ENCODE measurements around the gene EPHX1.

The EPHX1 gene

GRCh38 chr1:225862581-225862950 lies 52.6 kb downstream of the EPHX1 start:
- DNase-seq, result no peak
- Mint-ChIP-seq H3K36me3 (peaks cover 79% of the 10 kb centered on the region), H3K27me3 (no peaks in the 10 kb centered on the region), H3K4me1 (peaks cover 30% of the 10 kb centered on the region), H3K9me3 (no peaks in the 10 kb centered on the region), H3K4me3 (no peak overlapping the region), H3K27ac (no peak overlapping the region)
- CTCF ChIA-PET, result no interaction called here

- DNase-seq, result no peak
- Mint-ChIP-seq H3K27me3 (no peaks in the 10 kb centered on the region), H3K27ac (no peak overlapping the region), H3K9me3 (no peaks in the 10 kb centered on the region), H3K4me3 (no peak overlapping the region), H3K36me3 (peaks cover 79% of the 10 kb centered on the region), H3K4me1 (peaks cover 36% of the 10 kb centered on the region)
- CTCF ChIA-PET, result no interaction called here
Observed at GRCh38 chr1:225863167-225863566, 53.2 kb downstream of the EPHX1 start.

GRCh38 chr1:225865514-225865913 lies 55.6 kb downstream of the EPHX1 start:
- no peak overlapping the region for H3K4me3 Mint-ChIP-seq
- peaks cover 41% of the 10 kb centered on the region for H3K4me1 Mint-ChIP-seq

GRCh38 chr1:225866061-225866837 lies 56.3 kb downstream of the EPHX1 start:
- CTCF ChIA-PET, result interaction anchor here (0.6 to 1.5 kb wide), 7 partner anchors 11 to 1735 kb away, joined by 3 to 6 read pairs (median 3); partner anchors contain the start of gene TMEM63A
- Mint-ChIP-seq H3K36me3 (peaks cover 74% of the 10 kb centered on the region), H3K4me3 (peak overlapping the region; percentile 31)

More at GRCh38 chr1:225865514-225865913, 55.6 kb downstream of the EPHX1 start:
- Mint-ChIP-seq H3K27ac (peak overlapping the region; percentile 81), H3K36me3 (peaks cover 73% of the 10 kb centered on the region), H3K9me3 (no peaks in the 10 kb centered on the region), H3K27me3 (no peaks in the 10 kb centered on the region)
- DNase-seq, result peak; percentile 30
- CTCF ChIA-PET, result interaction anchor here (1.0 to 1.3 kb wide), 3 partner anchors 40 to 88 kb away, joined by 3 to 4 read pairs (median 4); no protein-coding TSS in a partner anchor

GRCh38 chr1:225866981-225867380 lies 57.1 kb downstream of the EPHX1 start:
- Mint-ChIP-seq H3K27ac (peak overlapping the region; percentile 67), H3K4me3 (peak overlapping the region; percentile 22), H3K36me3 (peaks cover 76% of the 10 kb centered on the region), H3K4me1 (peaks cover 52% of the 10 kb centered on the region), H3K9me3 (no peaks in the 10 kb centered on the region), H3K27me3 (no peaks in the 10 kb centered on the region)
- CTCF ChIA-PET, result interaction anchor here (1.1 to 1.5 kb wide), 3 partner anchors 10 to 31 kb away, joined by 3 to 6 read pairs (median 3); partner anchors contain the start of gene TMEM63A
- DNase-seq, result no peak

More at GRCh38 chr1:225866061-225866837, 56.3 kb downstream of the EPHX1 start:
- no peaks in the 10 kb centered on the region for H3K27me3 Mint-ChIP-seq
- peak overlapping the region; percentile 81 for H3K27ac Mint-ChIP-seq
- DNase-seq, result peak; percentile 82
- H3K9me3 Mint-ChIP-seq, result no peaks in the 10 kb centered on the region
- peaks cover 45% of the 10 kb centered on the region for H3K4me1 Mint-ChIP-seq

- no peaks in the 10 kb centered on the region for H3K27me3 Mint-ChIP-seq
- CTCF ChIA-PET, result interaction anchor here (1.2 kb wide), 1 partner anchor 14 kb away, joined by 5 read pairs; the partner anchor contains the start of gene TMEM63A
- DNase-seq, result no peak
- H3K4me3 Mint-ChIP-seq, result no peak overlapping the region
- peaks cover 62% of the 10 kb centered on the region for H3K4me1 Mint-ChIP-seq
- H3K9me3 Mint-ChIP-seq, result no peaks in the 10 kb centered on the region
- H3K36me3 Mint-ChIP-seq, result peaks cover 71% of the 10 kb centered on the region
- H3K27ac Mint-ChIP-seq, result no peak overlapping the region
Observed at GRCh38 chr1:225868631-225869330, 58.9 kb downstream of the EPHX1 start.

- Mint-ChIP-seq H3K4me1 (peaks cover 66% of the 10 kb centered on the region), H3K9me3 (no peaks in the 10 kb centered on the region), H3K27ac (no peak overlapping the region), H3K36me3 (peaks cover 68% of the 10 kb centered on the region), H3K27me3 (no peaks in the 10 kb centered on the region), H3K4me3 (no peak overlapping the region)
- DNase-seq, result no peak
- CTCF ChIA-PET, result interaction anchor here (1.3 to 1.6 kb wide), 2 partner anchors 10 kb away, joined by 4 read pairs; no protein-coding TSS in a partner anchor
Observed at GRCh38 chr1:225870911-225871310, 61.0 kb downstream of the EPHX1 start.

- Mint-ChIP-seq H3K36me3 (peaks cover 68% of the 10 kb centered on the region), H3K27me3 (no peaks in the 10 kb centered on the region), H3K27ac (peak overlapping the region; percentile 70), H3K9me3 (no peaks in the 10 kb centered on the region), H3K4me3 (no peak overlapping the region), H3K4me1 (peaks cover 66% of the 10 kb centered on the region)
- CTCF ChIA-PET, result interaction anchor here (0.6 to 1.6 kb wide), 3 partner anchors 9 to 20 kb away, joined by 3 to 4 read pairs (median 4); partner anchors contain the start of gene TMEM63A
- DNase-seq, result no peak
Observed at GRCh38 chr1:225871359-225872074, 61.6 kb downstream of the EPHX1 start.

GRCh38 chr1:225872075-225872430 lies 62.1 kb downstream of the EPHX1 start:
- H3K27ac Mint-ChIP-seq, result peak overlapping the region; percentile 70
- no peak overlapping the region for H3K4me3 Mint-ChIP-seq
- peaks cover 67% of the 10 kb centered on the region for H3K36me3 Mint-ChIP-seq
- CTCF ChIA-PET, result interaction anchor here (0.6 to 1.6 kb wide), 3 partner anchors 9 to 20 kb away, joined by 3 to 4 read pairs (median 4); partner anchors contain the start of gene TMEM63A
- no peak for DNase-seq
- H3K27me3 Mint-ChIP-seq, result no peaks in the 10 kb centered on the region
- peaks cover 66% of the 10 kb centered on the region for H3K4me1 Mint-ChIP-seq
- H3K9me3 Mint-ChIP-seq, result no peaks in the 10 kb centered on the region

GRCh38 chr1:225873281-225873850 lies 63.4 kb downstream of the EPHX1 start:
- no peaks in the 10 kb centered on the region for H3K27me3 Mint-ChIP-seq
- no peak for DNase-seq
- no peak overlapping the region for H3K4me3 Mint-ChIP-seq
- H3K27ac Mint-ChIP-seq, result no peak overlapping the region
- peaks cover 67% of the 10 kb centered on the region for H3K4me1 Mint-ChIP-seq
- H3K9me3 Mint-ChIP-seq, result no peaks in the 10 kb centered on the region
- CTCF ChIA-PET, result no interaction called here
- H3K36me3 Mint-ChIP-seq, result peaks cover 65% of the 10 kb centered on the region

- H3K4me1 Mint-ChIP-seq, result peaks cover 74% of the 10 kb centered on the region
- CTCF ChIA-PET, result no interaction called here
- no peaks in the 10 kb centered on the region for H3K9me3 Mint-ChIP-seq
- H3K27ac Mint-ChIP-seq, result no peak overlapping the region
- no peak overlapping the region for H3K4me3 Mint-ChIP-seq
- H3K36me3 Mint-ChIP-seq, result peaks cover 70% of the 10 kb centered on the region
- no peaks in the 10 kb centered on the region for H3K27me3 Mint-ChIP-seq
- no peak for DNase-seq
Observed at GRCh38 chr1:225874431-225874830, 64.5 kb downstream of the EPHX1 start.

GRCh38 chr1:225875044-225875815 lies 65.3 kb downstream of the EPHX1 start:
- peaks cover 77% of the 10 kb centered on the region for H3K36me3 Mint-ChIP-seq
- no peak overlapping the region for H3K4me3 Mint-ChIP-seq
- no peaks in the 10 kb centered on the region for H3K27me3 Mint-ChIP-seq
- CTCF ChIA-PET, result interaction anchor here (1.6 kb wide), 1 partner anchor 16 kb away, joined by 3 read pairs; no protein-coding TSS in a partner anchor
- H3K9me3 Mint-ChIP-seq, result no peaks in the 10 kb centered on the region
- no peak for DNase-seq
- no peak overlapping the region for H3K27ac Mint-ChIP-seq
- peaks cover 82% of the 10 kb centered on the region for H3K4me1 Mint-ChIP-seq

GRCh38 chr1:225876900-225877510 lies 67.1 kb downstream of the EPHX1 start:
- Mint-ChIP-seq H3K9me3 (no peaks in the 10 kb centered on the region), H3K27ac (no peak overlapping the region), H3K4me1 (peaks cover 82% of the 10 kb centered on the region), H3K27me3 (no peaks in the 10 kb centered on the region), H3K4me3 (no peak overlapping the region), H3K36me3 (peaks cover 70% of the 10 kb centered on the region)
- CTCF ChIA-PET, result interaction anchor here (0.5 to 2.1 kb wide), 9 partner anchors 10 to 419 kb away, joined by 3 to 9 read pairs (median 3); partner anchors contain the start of genes LEFTY1 and SRP9
- no peak for DNase-seq

All from activated naive CD4-positive, alpha-beta T cell treated with anti-CD3 and anti-CD28 coated beads, Interleukin-2, amount 10 ng/mL, durations not matched to agents 7 days and 5 days (primary cell).